Dermis microvascular lymphatic vessel endothelial cell (primary cell): Measurements from ENCODE around the gene SAMD1. TPM values are rescaled to one million over a fixed set of nuclear protein-coding genes. Genes with fewer than 3 reads are reported as not detected.
A peak's percentile ranks its signal among the peaks of the same experiment; 100 is the strongest.

ENCODE experiments used
- DNase-seq, 2 donors: peaks; one replicate each; pipeline versions ENCODE4 v3.0.0 to v3.0.0-alpha.2; 2010; ENCODE audit warnings: low read depth in 2 of 2
- total RNA-seq: library from RNA; depleted of rRNA; stranded (reverse); fragments of >200 nt; gene quantifications from 2 replicates; pipeline ENCODE4 v1.2.1, GENCODE V29; 2014

The SAMD1 gene
- total RNA-seq, 1 donor from 2014 or later: 7.8 TPM

- peak in 1 of 2 donors; percentile 76 for DNase-seq
Observed at GRCh38 chr19:14089662-14090508, 666 bp downstream of the SAMD1 start.

GRCh38 chr19:14089412-14089661, 1.2 kb downstream of the SAMD1 start:
- peak in 1 of 2 donors; percentile 64 for DNase-seq

- DNase-seq: no peak
Observed at GRCh38 chr19:14088634-14089411, 1.7 kb downstream of the SAMD1 start.

- DNase-seq: no peak
Observed at GRCh38 chr19:14086098-14086497, 4.5 kb downstream of the SAMD1 start.

- no peak for DNase-seq
Observed at GRCh38 chr19:14085309-14085995, 5.1 kb downstream of the SAMD1 start, which contains the start of gene C19orf67. C19orf67 (minus strand) TSS chr19:14085783; CDS start chr19:14085627, 156 bp downstream.

- no peak for DNase-seq
Observed at GRCh38 chr19:14082675-14082960, 7.9 kb downstream of the SAMD1 start.

GRCh38 chr19:14081797-14082674, 8.5 kb downstream of the SAMD1 start:
- peak in 1 of 2 donors; percentile 47 for DNase-seq

GRCh38 chr19:14080887-14081796, 9.4 kb downstream of the SAMD1 start:
- DNase-seq: peak; percentile 99

- DNase-seq: no peak
Observed at GRCh38 chr19:14078411-14078810, 12.1 kb downstream of the SAMD1 start.

- DNase-seq: no peak
Observed at GRCh38 chr19:14073925-14074838, 16.4 kb downstream of the SAMD1 start.

- peak; percentile 59 to 81 for DNase-seq
Observed at GRCh38 chr19:14073261-14073924, 17.2 kb downstream of the SAMD1 start.

GRCh38 chr19:14072535-14073260, 17.9 kb downstream of the SAMD1 start, which contains the start of gene MISP3:
MISP3 (plus strand) TSS chr19:14072786; CDS start chr19:14073310, 524 bp downstream.
- peak in 1 of 2 donors; percentile 42 for DNase-seq

- no peak for DNase-seq
Observed at GRCh38 chr19:14070268-14071050, 20.1 kb downstream of the SAMD1 start.

- no peak for DNase-seq
Observed at GRCh38 chr19:14066134-14066533, 24.4 kb downstream of the SAMD1 start.

- DNase-seq: no peak
Observed at GRCh38 chr19:14063105-14063504, 27.4 kb downstream of the SAMD1 start.

GRCh38 chr19:14062558-14062855, 28.0 kb downstream of the SAMD1 start:
- DNase-seq: no peak
